GM12878 (cell line): Measurements from ENCODE around the gene TRANK1. TPM values are rescaled to one million over a fixed set of nuclear protein-coding genes. Genes with fewer than 3 reads are reported as not detected.

Experiments used
- ATAC-seq: fragments of 200-7000 bp; cut with Tn5 transposase; 3 replicates; pipeline ENCODE4 v1.9.1; 2020; ENCODE audit warnings: mild to moderate bottlenecking, moderate library complexity
- BruUV-seq: library from RNA; stranded (reverse); fragments of 400-500 nt; replicated peaks from 2 replicates; lab custom pipeline; 2021; lab: Mats Ljungman, UMichigan
- CTCF ChIA-PET: fragments of 300-600 bp; sonication (Branson Sonifier 250); formaldehyde crosslinking; extraction: SDS; loops from one replicate; lab custom pipeline; 2021; ENCODE audit warnings: inconsistent platforms; lab: Yijun Ruan, JAX
- POLR2A ChIA-PET: fragments of 350-600 bp; formaldehyde crosslinking; extraction: SDS; loops from one replicate; lab custom pipeline; 2021; ENCODE audit warnings: inconsistent platforms; lab: Charles Lee
- RAD21 ChIA-PET: fragments of 300-600 bp; sonication (Branson Sonifier 250); formaldehyde crosslinking; loops from one replicate; lab custom pipeline; 2023; ENCODE audit warnings: antibody characterized with exemption; ENCODE audit not compliant: unreplicated experiment; lab: Charles Lee
- SMC1A ChIA-PET: fragments of 300-600 bp; sonication (Branson Sonifier 250); formaldehyde crosslinking; loops from one replicate; lab custom pipeline; 2023; ENCODE audit not compliant: unreplicated experiment, uncharacterized antibody; lab: Charles Lee
- DNase-seq: peaks from one replicate; pipeline ENCODE4 v3.0.0-alpha.2; 2011; ENCODE audit warnings: low read depth, low spot score
- FAIRE-seq: peaks from 3 replicates; lab custom pipeline; 2011; peaks lifted over from hg19 to GRCh38; lab: Jason Lieb, UNC
- H2AFZ ChIP-seq: 2 replicates; pipeline ENCODE4 v1.6.0; 2011; ENCODE audit warnings: low read depth, low read length, control low read depth; ENCODE audit not compliant: control insufficient read depth
- H3K27ac ChIP-seq: 2 replicates; pipeline ENCODE4 v1.5.1; 2011; ENCODE audit warnings: control low read depth; ENCODE audit not compliant: control insufficient read depth, insufficient read depth
- H3K27me3 ChIP-seq, 2 experiments: replicated peaks in 1 of 2; 2 replicates each; pipeline versions ENCODE4 v1.6.0 to v1.6.1; 2011; ENCODE audit warnings: low read length in 1 of 2; ENCODE audit not compliant: control insufficient read depth in 2 of 2, insufficient read depth in 2 of 2
- H3K36me3 ChIP-seq, 2 experiments: 2 replicates each; pipeline ENCODE4 v1.5.1; 2011; ENCODE audit warnings: low read length in 1 of 2; ENCODE audit not compliant: control insufficient read depth in 2 of 2, insufficient read depth in 2 of 2
- H3K4me1 ChIP-seq: 2 replicates; pipeline ENCODE4 v1.6.1; 2011; ENCODE audit warnings: mild to moderate bottlenecking, low read length, moderate library complexity, mixed read lengths; ENCODE audit not compliant: control insufficient read depth, insufficient read depth
- H3K4me2 ChIP-seq: 2 replicates; pipeline ENCODE4 v1.6.0; 2011; ENCODE audit warnings: control low read depth; ENCODE audit not compliant: control insufficient read depth, insufficient read depth
- H3K4me3 ChIP-seq: fragments of 200-600 bp; sonication (generic); 2 replicates; pipeline ENCODE4 v1.5.1; 2016
- H3K79me2 ChIP-seq: 2 replicates; pipeline ENCODE4 v1.6.0; 2011; ENCODE audit warnings: low read length; ENCODE audit not compliant: control insufficient read depth, insufficient read depth
- H3K9ac ChIP-seq: 2 replicates; pipeline ENCODE4 v1.8.0; 2011; ENCODE audit warnings: low read length, control low read depth, mixed read lengths; ENCODE audit not compliant: control insufficient read depth, insufficient read depth
- H3K9me3 ChIP-seq: replicated peaks from 3 replicates; pipeline ENCODE4 v1.5.1; 2011; ENCODE audit warnings: mild to moderate bottlenecking, low read length; ENCODE audit not compliant: control insufficient read depth, insufficient read depth
- H4K20me1 ChIP-seq: 2 replicates; pipeline ENCODE4 v1.6.0; 2011; ENCODE audit not compliant: control insufficient read depth, insufficient read depth
- STAT3 ChIP-seq: IDR thresholded peaks from 2 replicates; pipeline ENCODE4 v1.6.1; 2011; ENCODE audit warnings: low read depth, low read length, improper control_type of control experiment
- WGBS: methylation state at CpG from one replicate; pipeline ENCODE4 v1.1.6; 2016; ENCODE audit warnings: low lambda C conversion rate; ENCODE audit not compliant: insufficient replicate concordance, insufficient coverage; ENCODE audit errors: missing lambda C conversion rate; 5-methylcytosine and 5-hydroxymethylcytosine counted together
- in situ Hi-C: fragments of 300-500 bp; cut with MboI; formaldehyde crosslinking; loops from 9 replicates; pipeline ENCODE4 v1.14.3; 2018; ENCODE audit warnings: mixed read lengths
- intact Hi-C: fragments of 100-400 bp; cut with micrococcal nuclease; formaldehyde crosslinking; loops from one replicate; pipeline ENCODE4 v1.14.2; 2022; ENCODE audit not compliant: unreplicated experiment
- polyA plus RNA-seq, 11 experiments: library from polyadenylated mRNA; depleted of rRNA in 4 of 11; unstranded in 6 of 11; stranded (reverse) in 5 of 11; fragments of >200 nt; fragmentation: Nextera tagmentation in 4 of 11; fragmentation: Illumina TruSeq in 1 of 11; extraction: Ambion mirVana in 4 of 11; extraction: Trizol in 1 of 11; gene quantifications; 1 replicate in 1 of 11; 2 replicates in 10 of 11; pipeline versions ENCODE4 v1.2.1 to v1.2.3, GENCODE V29; 2011 to 2016; ENCODE audit warnings: inconsistent platforms in 2 of 11, missing spikeins in 2 of 11, low read depth in 1 of 11
- total RNA-seq, 4 experiments: library from RNA; depleted of rRNA in 3 of 4; stranded (reverse); fragments of >200 nt in 3 of 4; fragmentation: Illumina TruSeq in 1 of 4; extraction: Trizol in 1 of 4; gene quantifications; 2 replicates each; pipeline versions ENCODE4 v1.2.1 to v1.2.3, GENCODE V29; 2013 to 2021
- TF ChIP-seq, protein P1 (sequence below): fragments of 450-650 bp; IDR thresholded peaks from 2 replicates; pipeline ENCODE4 v1.6.1; 2017; ENCODE audit warnings: low read depth, mild to moderate bottlenecking, moderate library complexity
- TF ChIP-seq, protein P2 (sequence below): fragments of 450-650 bp; IDR thresholded peaks from 2 replicates; pipeline ENCODE4 v1.6.1; 2014; ENCODE audit warnings: mild to moderate bottlenecking
- TF ChIP-seq, protein P3 (sequence below): IDR thresholded peaks from 2 replicates; pipeline ENCODE4 v1.6.1; 2011; ENCODE audit warnings: borderline replicate concordance, low read depth, mild to moderate bottlenecking, moderate library complexity, mixed read lengths, low read length; ENCODE audit not compliant: insufficient read depth; ENCODE audit errors: extremely low read length

Gene TRANK1
- total and polyA plus RNA-seq, 10 of the 15 experiments (the other 5 are each of a cell fraction or from before 2014, with no cell fraction given), result 0.46 to 8.8 (median 1.1) TPM

DNA sequence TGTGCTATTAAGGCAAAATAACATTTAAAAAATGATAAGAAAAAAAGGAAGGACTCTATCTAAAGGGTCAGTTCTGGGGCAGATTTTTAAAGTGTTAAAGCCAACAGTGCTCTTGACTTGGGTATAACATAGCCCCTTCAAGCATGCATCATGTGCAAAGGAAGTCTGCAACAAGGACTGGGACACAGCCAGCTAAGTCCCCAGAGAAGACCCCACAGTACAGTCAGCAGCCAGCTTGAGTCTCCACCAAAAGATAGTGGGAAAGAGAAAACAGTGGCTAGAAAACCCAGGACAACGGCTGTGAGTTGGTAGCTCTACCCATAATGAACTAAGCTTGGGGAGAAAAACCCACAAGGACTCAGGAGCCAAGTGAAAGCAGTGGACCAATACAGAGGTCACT, 94.1 kb downstream of the TRANK1 start:
- BruUV-seq, result no TSS peak
- in situ Hi-C loops, result no loop called here
- Histone ChIP-seq H2AFZ (no peak overlapping the region), H3K4me2 (no peak overlapping the region), H3K27ac (no peak overlapping the region), H3K9me3 (no peaks in the 10 kb centered on the region), H3K4me1 (no peaks in the 10 kb centered on the region), H3K79me2 (no peaks in the 10 kb centered on the region), H4K20me1 (no peaks in the 10 kb centered on the region), H3K4me3 (no peak overlapping the region), H3K27me3 (no peaks in the 10 kb centered on the region), H3K9ac (no peak overlapping the region), H3K36me3 (peaks cover 0 to 3% of the 10 kb centered on the region in 2 experiments; a peak in 1 of 4 replicates)
- intact Hi-C loops, result no loop called here
- TF ChIP-seq, protein P1, sequence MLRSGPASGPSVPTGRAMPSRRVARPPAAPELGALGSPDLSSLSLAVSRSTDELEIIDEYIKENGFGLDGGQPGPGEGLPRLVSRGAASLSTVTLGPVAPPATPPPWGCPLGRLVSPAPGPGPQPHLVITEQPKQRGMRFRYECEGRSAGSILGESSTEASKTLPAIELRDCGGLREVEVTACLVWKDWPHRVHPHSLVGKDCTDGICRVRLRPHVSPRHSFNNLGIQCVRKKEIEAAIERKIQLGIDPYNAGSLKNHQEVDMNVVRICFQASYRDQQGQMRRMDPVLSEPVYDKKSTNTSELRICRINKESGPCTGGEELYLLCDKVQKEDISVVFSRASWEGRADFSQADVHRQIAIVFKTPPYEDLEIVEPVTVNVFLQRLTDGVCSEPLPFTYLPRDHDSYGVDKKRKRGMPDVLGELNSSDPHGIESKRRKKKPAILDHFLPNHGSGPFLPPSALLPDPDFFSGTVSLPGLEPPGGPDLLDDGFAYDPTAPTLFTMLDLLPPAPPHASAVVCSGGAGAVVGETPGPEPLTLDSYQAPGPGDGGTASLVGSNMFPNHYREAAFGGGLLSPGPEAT, result no peak
- TF ChIP-seq, protein P2, sequence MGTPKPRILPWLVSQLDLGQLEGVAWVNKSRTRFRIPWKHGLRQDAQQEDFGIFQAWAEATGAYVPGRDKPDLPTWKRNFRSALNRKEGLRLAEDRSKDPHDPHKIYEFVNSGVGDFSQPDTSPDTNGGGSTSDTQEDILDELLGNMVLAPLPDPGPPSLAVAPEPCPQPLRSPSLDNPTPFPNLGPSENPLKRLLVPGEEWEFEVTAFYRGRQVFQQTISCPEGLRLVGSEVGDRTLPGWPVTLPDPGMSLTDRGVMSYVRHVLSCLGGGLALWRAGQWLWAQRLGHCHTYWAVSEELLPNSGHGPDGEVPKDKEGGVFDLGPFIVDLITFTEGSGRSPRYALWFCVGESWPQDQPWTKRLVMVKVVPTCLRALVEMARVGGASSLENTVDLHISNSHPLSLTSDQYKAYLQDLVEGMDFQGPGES, result no peak
- no peak for TF ChIP-seq STAT3
- TF ChIP-seq, protein P3, sequence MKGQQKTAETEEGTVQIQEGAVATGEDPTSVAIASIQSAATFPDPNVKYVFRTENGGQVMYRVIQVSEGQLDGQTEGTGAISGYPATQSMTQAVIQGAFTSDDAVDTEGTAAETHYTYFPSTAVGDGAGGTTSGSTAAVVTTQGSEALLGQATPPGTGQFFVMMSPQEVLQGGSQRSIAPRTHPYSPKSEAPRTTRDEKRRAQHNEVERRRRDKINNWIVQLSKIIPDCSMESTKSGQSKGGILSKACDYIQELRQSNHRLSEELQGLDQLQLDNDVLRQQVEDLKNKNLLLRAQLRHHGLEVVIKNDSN, result no peak
- ChIA-PET SMC1A (interaction anchor here (1.0 kb wide), 1 partner anchor 13 kb away, joined by 3 read pairs; no protein-coding TSS in a partner anchor), POLR2A (no interaction called here), CTCF (interaction anchor here (1.4 kb wide), 1 partner anchor 18 kb away, joined by 5 read pairs; no protein-coding TSS in a partner anchor), RAD21 (no interaction called here)
- DNase-seq (no peak), ATAC-seq (no peak), FAIRE-seq (no peak)
- WGBS, result 32% methylated on average over 1 of the region's 1 CpG
